ENCODE data around the gene XRRA1. TPM values are rescaled to one million over a fixed set of nuclear protein-coding genes. Genes with fewer than 3 reads are reported as not detected.

The XRRA1 gene
- total RNA-seq, 1 donor from 2014 or later = 8.9 TPM

DNA sequence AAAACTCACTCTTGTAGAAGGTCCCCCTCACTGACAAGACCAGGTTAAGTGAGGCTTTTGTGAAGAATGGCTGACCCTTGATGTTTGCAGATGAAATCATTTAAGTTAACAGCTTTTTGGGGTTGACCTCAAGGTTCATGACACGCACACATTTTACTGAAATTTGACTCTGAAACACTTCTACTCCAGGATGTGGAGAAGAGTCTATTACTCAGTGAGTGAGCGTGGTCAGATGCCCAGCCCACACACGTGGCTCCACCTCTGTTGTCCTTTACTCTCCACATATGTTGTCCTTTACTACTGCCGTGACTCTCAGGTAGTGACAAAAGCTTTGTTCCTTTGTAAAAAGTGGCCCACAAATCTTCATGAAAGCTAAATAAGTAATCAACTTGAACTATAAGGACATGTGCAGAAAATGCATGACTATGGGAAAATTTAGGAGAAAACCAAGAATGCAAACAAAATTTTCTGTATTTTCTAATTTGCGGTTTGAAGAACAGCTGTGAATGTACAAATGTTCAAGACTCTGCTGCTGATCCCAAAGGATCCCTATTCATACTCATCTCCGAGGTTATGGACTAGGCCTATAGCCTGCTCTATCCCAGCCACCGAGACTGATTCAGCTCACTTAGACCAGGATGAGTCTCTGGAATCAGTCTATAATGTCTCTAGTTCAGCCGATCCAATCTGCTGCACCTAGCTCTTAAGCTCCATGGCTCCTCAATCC lies 22.4 kb downstream of the XRRA1 start:
- Histone ChIP-seq H3K27me3 (ENCODE audit: insufficient read depth, low read length) (no peaks in the 10 kb centered on the region), H3K4me1 (ENCODE audit: insufficient read depth, low read length) (no peaks in the 10 kb centered on the region), H3K9ac (ENCODE audit: low read length) (no peak overlapping the region), H3K9me3 (ENCODE audit: insufficient read depth, low read depth, low read length) (no peaks in the 10 kb centered on the region), H3K4me3 (ENCODE audit: insufficient read depth, low read depth, low read length) (no peak overlapping the region), H3K79me2 (ENCODE audit: insufficient read depth, low read length) (no peaks in the 10 kb centered on the region), H3K4me2 (ENCODE audit: low read length) (peak overlapping the region; percentile 18), H2AFZ (ENCODE audit: low read depth, low read length) (no peak overlapping the region), H3K27ac (ENCODE audit: low read depth, low read length) (no peak overlapping the region), H3K36me3 (ENCODE audit: insufficient read depth, low read length) (no peaks in the 10 kb centered on the region), H4K20me1 (ENCODE audit: insufficient read depth, low read length) (peaks cover 7% of the 10 kb centered on the region)
- Mint-ChIP-seq H3K27me3 (ENCODE audit: low read depth, unreplicated experiment) (no peaks in the 10 kb centered on the region), H3K36me3 (ENCODE audit: low read depth, unreplicated experiment) (peaks cover 2% of the 10 kb centered on the region), H3K4me1 (ENCODE audit: low read depth, unreplicated experiment) (peaks cover 10% of the 10 kb centered on the region), H3K9me3 (ENCODE audit: unreplicated experiment) (no peaks in the 10 kb centered on the region), H3K4me3 (ENCODE audit: unreplicated experiment) (no peak overlapping the region), H3K27ac (ENCODE audit: unreplicated experiment) (no peak overlapping the region)
- FAIRE-seq = no peak
- peak; percentile 63 for DNase-seq (ENCODE audit: low read depth)
- TF ChIP-seq, protein P1, sequence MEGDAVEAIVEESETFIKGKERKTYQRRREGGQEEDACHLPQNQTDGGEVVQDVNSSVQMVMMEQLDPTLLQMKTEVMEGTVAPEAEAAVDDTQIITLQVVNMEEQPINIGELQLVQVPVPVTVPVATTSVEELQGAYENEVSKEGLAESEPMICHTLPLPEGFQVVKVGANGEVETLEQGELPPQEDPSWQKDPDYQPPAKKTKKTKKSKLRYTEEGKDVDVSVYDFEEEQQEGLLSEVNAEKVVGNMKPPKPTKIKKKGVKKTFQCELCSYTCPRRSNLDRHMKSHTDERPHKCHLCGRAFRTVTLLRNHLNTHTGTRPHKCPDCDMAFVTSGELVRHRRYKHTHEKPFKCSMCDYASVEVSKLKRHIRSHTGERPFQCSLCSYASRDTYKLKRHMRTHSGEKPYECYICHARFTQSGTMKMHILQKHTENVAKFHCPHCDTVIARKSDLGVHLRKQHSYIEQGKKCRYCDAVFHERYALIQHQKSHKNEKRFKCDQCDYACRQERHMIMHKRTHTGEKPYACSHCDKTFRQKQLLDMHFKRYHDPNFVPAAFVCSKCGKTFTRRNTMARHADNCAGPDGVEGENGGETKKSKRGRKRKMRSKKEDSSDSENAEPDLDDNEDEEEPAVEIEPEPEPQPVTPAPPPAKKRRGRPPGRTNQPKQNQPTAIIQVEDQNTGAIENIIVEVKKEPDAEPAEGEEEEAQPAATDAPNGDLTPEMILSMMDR (IDR thresholded peaks at IDR 0.05; ENCODE audit: insufficient read depth, low read depth, low read length) = no peak
- TF ChIP-seq EZH2 (IDR thresholded peaks at IDR 0.05; ENCODE audit: insufficient read depth, low read length) = no peak

DNA sequence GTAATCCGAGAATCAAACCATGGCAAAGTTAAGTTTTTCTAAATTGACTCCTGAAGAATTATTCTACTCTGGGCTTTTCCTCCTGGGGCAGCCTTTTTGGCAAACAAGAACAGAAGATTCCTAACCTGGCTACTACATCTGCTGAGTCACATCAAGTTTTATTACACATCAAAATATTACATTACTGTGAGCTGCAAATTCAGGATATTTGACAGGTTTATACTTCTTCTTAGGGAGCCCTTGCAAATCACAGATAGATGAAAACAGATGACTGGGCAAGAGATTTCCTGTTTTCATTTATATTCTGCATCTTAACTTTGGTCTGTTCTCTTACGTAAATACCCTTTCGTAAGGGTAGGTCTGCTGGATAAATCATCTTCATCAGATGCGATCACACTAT lies 23.6 kb downstream of the XRRA1 start:
- Mint-ChIP-seq H3K36me3 (ENCODE audit: low read depth, unreplicated experiment) (peaks cover 2% of the 10 kb centered on the region), H3K4me1 (ENCODE audit: low read depth, unreplicated experiment) (peaks cover 10% of the 10 kb centered on the region), H3K9me3 (ENCODE audit: unreplicated experiment) (no peaks in the 10 kb centered on the region), H3K27me3 (ENCODE audit: low read depth, unreplicated experiment) (no peaks in the 10 kb centered on the region), H3K4me3 (ENCODE audit: unreplicated experiment) (no peak overlapping the region), H3K27ac (ENCODE audit: unreplicated experiment) (no peak overlapping the region)
- no peak for FAIRE-seq
- no peaks in the 10 kb centered on the region for H3K36me3 ChIP-seq (ENCODE audit: insufficient read depth, low read length)
- no peak overlapping the region for H2AFZ ChIP-seq (ENCODE audit: low read depth, low read length)
- H3K27ac ChIP-seq (ENCODE audit: low read depth, low read length) = no peak overlapping the region
- H3K4me1 ChIP-seq (ENCODE audit: insufficient read depth, low read length) = no peaks in the 10 kb centered on the region
- H3K27me3 ChIP-seq (ENCODE audit: insufficient read depth, low read length) = no peaks in the 10 kb centered on the region
- H3K79me2 ChIP-seq (ENCODE audit: insufficient read depth, low read length) = no peaks in the 10 kb centered on the region
- no peaks in the 10 kb centered on the region for H3K9me3 ChIP-seq (ENCODE audit: insufficient read depth, low read depth, low read length)
- no peak overlapping the region for H3K4me2 ChIP-seq (ENCODE audit: low read length)
- peak; percentile 23 for DNase-seq (ENCODE audit: low read depth)
- no peak overlapping the region for H3K4me3 ChIP-seq (ENCODE audit: insufficient read depth, low read depth, low read length)
- peaks cover 7% of the 10 kb centered on the region for H4K20me1 ChIP-seq (ENCODE audit: insufficient read depth, low read length)
- TF ChIP-seq, protein P1 (IDR thresholded peaks at IDR 0.05; ENCODE audit: insufficient read depth, low read depth, low read length) = no peak
- TF ChIP-seq EZH2 (IDR thresholded peaks at IDR 0.05; ENCODE audit: insufficient read depth, low read length) = no peak
- H3K9ac ChIP-seq (ENCODE audit: low read length) = no peak overlapping the region

DNA sequence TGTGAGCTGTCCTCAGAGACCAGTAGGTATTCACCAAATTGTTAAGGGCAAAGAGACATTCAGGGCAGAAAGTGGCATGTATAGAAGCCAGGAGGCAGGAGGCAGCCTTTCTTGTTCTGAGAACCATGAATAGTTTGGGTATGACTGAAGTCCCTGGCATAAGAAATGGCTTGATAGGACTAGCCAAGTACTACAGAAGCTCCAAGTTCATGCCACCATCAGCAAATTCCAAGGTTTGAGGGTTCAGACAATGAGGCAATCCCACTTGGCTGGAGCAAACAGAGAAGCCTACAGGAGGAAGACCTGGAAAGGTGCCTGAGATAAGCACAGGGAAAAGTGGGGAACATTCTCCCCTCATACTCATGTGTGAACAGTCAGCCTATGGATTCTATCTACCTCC lies 25.8 kb downstream of the XRRA1 start:
- Histone ChIP-seq H3K79me2 (ENCODE audit: insufficient read depth, low read length) (no peaks in the 10 kb centered on the region), H3K36me3 (ENCODE audit: insufficient read depth, low read length) (peaks cover 8% of the 10 kb centered on the region), H3K4me3 (ENCODE audit: insufficient read depth, low read depth, low read length) (no peak overlapping the region), H3K9me3 (ENCODE audit: insufficient read depth, low read depth, low read length) (no peaks in the 10 kb centered on the region), H3K27ac (ENCODE audit: low read depth, low read length) (no peak overlapping the region), H3K27me3 (ENCODE audit: insufficient read depth, low read length) (no peaks in the 10 kb centered on the region), H3K4me2 (ENCODE audit: low read length) (no peak overlapping the region), H2AFZ (ENCODE audit: low read depth, low read length) (no peak overlapping the region), H4K20me1 (ENCODE audit: insufficient read depth, low read length) (peaks cover 7% of the 10 kb centered on the region), H3K4me1 (ENCODE audit: insufficient read depth, low read length) (no peaks in the 10 kb centered on the region), H3K9ac (ENCODE audit: low read length) (no peak overlapping the region)
- Mint-ChIP-seq H3K36me3 (ENCODE audit: low read depth, unreplicated experiment) (peaks cover 2% of the 10 kb centered on the region), H3K27me3 (ENCODE audit: low read depth, unreplicated experiment) (no peaks in the 10 kb centered on the region), H3K27ac (ENCODE audit: unreplicated experiment) (no peak overlapping the region), H3K4me1 (ENCODE audit: low read depth, unreplicated experiment) (peaks cover 10% of the 10 kb centered on the region), H3K9me3 (ENCODE audit: unreplicated experiment) (no peaks in the 10 kb centered on the region), H3K4me3 (ENCODE audit: unreplicated experiment) (no peak overlapping the region)
- TF ChIP-seq, protein P1 (IDR thresholded peaks at IDR 0.05; ENCODE audit: insufficient read depth, low read depth, low read length) = no peak
- TF ChIP-seq EZH2 (IDR thresholded peaks at IDR 0.05; ENCODE audit: insufficient read depth, low read length) = no peak
- FAIRE-seq (no peak), DNase-seq (ENCODE audit: low read depth) (no peak)

All from astrocyte (in vitro differentiated cells and primary cell).